ENCODE data around the gene SELENOV.

The SELENOV gene

GRCh38 chr19:39496063-39496462 is 18.9 kb upstream of the SELENOV start:
- no peak for DNase-seq

- no peak for DNase-seq
Observed at GRCh38 chr19:39497701-39497995, 17.3 kb upstream of the SELENOV start.

GRCh38 chr19:39497996-39498797 is 16.7 kb upstream of the SELENOV start:
- peak; percentile 90 for DNase-seq

- DNase-seq: peak; percentile 82
Observed at GRCh38 chr19:39498798-39499642, 15.9 kb upstream of the SELENOV start, which contains the start of gene DLL3. Gene DLL3, plus strand, starts transcription at chr19:39498947. Its CDS starts 28 bp downstream, at chr19:39498975.

GRCh38 chr19:39499932-39500331 is 15.0 kb upstream of the SELENOV start:
- no peak for DNase-seq

GRCh38 chr19:39500543-39500942 is 14.4 kb upstream of the SELENOV start:
- DNase-seq: no peak

GRCh38 chr19:39501340-39501739 is 13.6 kb upstream of the SELENOV start:
- DNase-seq: no peak

- DNase-seq: no peak
Observed at GRCh38 chr19:39502640-39503417, 12.1 kb upstream of the SELENOV start.

- DNase-seq: no peak
Observed at GRCh38 chr19:39506598-39506943, 8.4 kb upstream of the SELENOV start.

GRCh38 chr19:39506944-39507714 is 7.8 kb upstream of the SELENOV start:
- DNase-seq: no peak

- DNase-seq: no peak
Observed at GRCh38 chr19:39507715-39508364, 7.1 kb upstream of the SELENOV start.

- DNase-seq: no peak
Observed at GRCh38 chr19:39508629-39509028, 6.3 kb upstream of the SELENOV start.

- no peak for DNase-seq
Observed at GRCh38 chr19:39509233-39509632, 5.7 kb upstream of the SELENOV start.

GRCh38 chr19:39512988-39513387 is 2.0 kb upstream of the SELENOV start:
- no peak for DNase-seq

- DNase-seq: no peak
Observed at GRCh38 chr19:39515551-39516191, 732 bp downstream of the SELENOV start.

- DNase-seq: no peak
Observed at GRCh38 chr19:39516270-39516669, 1.3 kb downstream of the SELENOV start.

GRCh38 chr19:39517432-39517831 is 2.5 kb downstream of the SELENOV start:
- DNase-seq: no peak

- no peak for DNase-seq
Observed at GRCh38 chr19:39518458-39518857, 3.5 kb downstream of the SELENOV start.

- DNase-seq: no peak
Observed at GRCh38 chr19:39518975-39519374, 4.0 kb downstream of the SELENOV start.

- no peak for DNase-seq
Observed at GRCh38 chr19:39520541-39521484, 5.9 kb downstream of the SELENOV start.

Data from NCI-H1436 (cell line).